Ascending aorta (tissue), 2 donors: ENCODE data around the gene UBE2E2. TPM values are rescaled to one million over a fixed set of nuclear protein-coding genes. Genes with fewer than 3 reads are reported as not detected.

ENCODE experiments used
- DNase-seq, 2 donors: peaks; one replicate each; pipeline ENCODE4 v3.0.0-alpha.2; 2019; ENCODE audit warnings: low spot score in 2 of 2
- H3K27ac ChIP-seq, 2 donors: fragments of 200-600 bp; sonication (generic); one replicate each; pipeline ENCODE4 v1.5.1; 2016 to 2017; ENCODE audit warnings: mild to moderate bottlenecking in 1 of 2
- H3K27me3 ChIP-seq: fragments of 200-600 bp; sonication (generic); one replicate; pipeline ENCODE4 v1.5.1; 2017
- H3K36me3 ChIP-seq, 2 donors: fragments of 200-600 bp; sonication (generic); one replicate each; pipeline ENCODE4 v1.5.1; 2016
- H3K4me1 ChIP-seq, 2 donors: fragments of 200-600 bp; sonication (generic); one replicate each; pipeline ENCODE4 v1.5.1; 2016 to 2017; ENCODE audit warnings: mild to moderate bottlenecking in 1 of 2
- H3K4me3 ChIP-seq, 2 donors: fragments of 200-600 bp; sonication (generic); one replicate each; pipeline ENCODE4 v1.5.1; 2016 to 2017; ENCODE audit warnings: mild to moderate bottlenecking in 1 of 2
- H3K9me3 ChIP-seq, 2 donors: fragments of 200-600 bp; sonication (generic); one replicate each; pipeline ENCODE4 v1.5.1; 2016
- intact Hi-C: fragments of 100-400 bp; cut with DNase I; formaldehyde crosslinking; loops from one replicate; pipeline ENCODE4 v1.15.1; 2023
- total RNA-seq: library from RNA; depleted of rRNA; stranded (reverse); fragments of >200 nt; gene quantifications from one replicate; pipeline ENCODE4 v1.1.0, GENCODE V29; 2016
- TF ChIP-seq, protein P1 (sequence below), 3 experiments: fragments of 200-600 bp in 2 of 3; fragments of 450-650 bp in 1 of 3; sonication (generic) in 2 of 3; IDR thresholded peaks; one replicate each; pipeline ENCODE4 v1.5.1; 2016 to 2019; ENCODE audit warnings: antibody characterized with exemption in 3 of 3, mild to moderate bottlenecking in 1 of 3, moderate library complexity in 1 of 3

UBE2E2 gene
- total RNA-seq, 1 donor from 2014 or later, result 5.3 TPM

GRCh38 chr3:23481011-23481615 is 278.0 kb downstream of the UBE2E2 start:
- Histone ChIP-seq H3K9me3 (peaks cover 0 to 1% of the 10 kb centered on the region in 2 donors), H3K4me1 (no peaks in the 10 kb centered on the region), H3K27ac (no peak overlapping the region), H3K27me3 (no peaks in the 10 kb centered on the region), H3K36me3 (peaks cover 0 to 2% of the 10 kb centered on the region in 2 donors), H3K4me3 (no peak overlapping the region)
- intact Hi-C loops, result no loop called here
- TF ChIP-seq, protein P1, sequence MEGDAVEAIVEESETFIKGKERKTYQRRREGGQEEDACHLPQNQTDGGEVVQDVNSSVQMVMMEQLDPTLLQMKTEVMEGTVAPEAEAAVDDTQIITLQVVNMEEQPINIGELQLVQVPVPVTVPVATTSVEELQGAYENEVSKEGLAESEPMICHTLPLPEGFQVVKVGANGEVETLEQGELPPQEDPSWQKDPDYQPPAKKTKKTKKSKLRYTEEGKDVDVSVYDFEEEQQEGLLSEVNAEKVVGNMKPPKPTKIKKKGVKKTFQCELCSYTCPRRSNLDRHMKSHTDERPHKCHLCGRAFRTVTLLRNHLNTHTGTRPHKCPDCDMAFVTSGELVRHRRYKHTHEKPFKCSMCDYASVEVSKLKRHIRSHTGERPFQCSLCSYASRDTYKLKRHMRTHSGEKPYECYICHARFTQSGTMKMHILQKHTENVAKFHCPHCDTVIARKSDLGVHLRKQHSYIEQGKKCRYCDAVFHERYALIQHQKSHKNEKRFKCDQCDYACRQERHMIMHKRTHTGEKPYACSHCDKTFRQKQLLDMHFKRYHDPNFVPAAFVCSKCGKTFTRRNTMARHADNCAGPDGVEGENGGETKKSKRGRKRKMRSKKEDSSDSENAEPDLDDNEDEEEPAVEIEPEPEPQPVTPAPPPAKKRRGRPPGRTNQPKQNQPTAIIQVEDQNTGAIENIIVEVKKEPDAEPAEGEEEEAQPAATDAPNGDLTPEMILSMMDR (IDR thresholded peaks at IDR 0.05), result no peak
- no peak for DNase-seq

DNA sequence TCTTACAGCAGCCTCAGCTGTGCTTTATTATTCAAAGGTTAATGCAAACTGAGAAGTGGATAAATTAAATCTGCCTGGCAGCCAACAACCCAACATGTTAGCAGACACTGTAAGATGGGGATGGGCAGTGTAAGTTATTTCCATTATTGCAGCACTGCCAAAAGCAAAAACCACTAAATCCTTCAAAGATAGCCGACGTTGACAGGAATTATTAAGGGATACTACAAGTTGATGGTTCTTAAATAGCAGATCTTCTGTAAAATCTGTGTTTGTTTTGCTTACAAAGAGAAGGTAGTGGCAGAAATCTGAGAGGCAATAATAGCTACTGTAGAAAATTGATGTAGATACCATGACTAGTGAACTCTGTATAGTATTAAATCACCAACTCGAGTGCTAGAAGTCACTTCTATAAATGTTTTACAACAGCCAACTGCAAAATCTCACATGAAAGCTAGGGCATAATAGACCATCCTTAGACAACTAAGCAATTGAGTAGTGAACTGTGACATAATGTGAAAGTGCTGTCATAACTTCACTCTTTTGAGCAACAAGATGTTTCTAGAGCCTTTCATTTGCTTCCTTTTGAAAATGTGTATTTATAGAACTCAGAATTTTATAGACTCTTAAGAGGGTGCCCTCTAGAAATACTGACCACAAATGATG is 278.6 kb downstream of the UBE2E2 start:
- Histone ChIP-seq H3K9me3 (peaks cover 0 to 5% of the 10 kb centered on the region in 2 donors), H3K4me1 (no peaks in the 10 kb centered on the region), H3K4me3 (no peak overlapping the region), H3K27ac (no peak overlapping the region), H3K27me3 (no peaks in the 10 kb centered on the region), H3K36me3 (peaks cover 0 to 2% of the 10 kb centered on the region in 2 donors)
- DNase-seq, result no peak
- TF ChIP-seq, protein P1 (IDR thresholded peaks at IDR 0.05), result no peak
- intact Hi-C loops, result no loop called here

DNA sequence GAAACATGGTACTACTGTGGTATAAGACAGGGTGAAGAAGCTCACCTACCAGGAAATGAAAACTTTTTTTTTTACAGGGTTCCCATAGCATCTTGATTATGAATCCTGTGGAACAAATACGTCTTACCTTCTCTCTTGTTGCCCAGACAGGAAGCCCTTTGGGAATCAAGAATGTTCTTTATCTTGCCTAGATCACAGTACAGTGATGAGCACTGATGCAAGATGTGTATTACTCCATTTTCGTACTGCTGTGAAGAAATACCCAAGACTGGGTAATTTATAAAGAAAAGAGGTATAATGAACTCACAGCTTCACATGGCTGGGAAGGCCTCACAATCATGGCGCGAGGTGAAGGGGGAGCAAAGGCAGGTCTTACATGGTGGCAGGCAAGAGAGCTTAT is 281.3 kb downstream of the UBE2E2 start:
- H3K9me3 ChIP-seq, result peaks cover 0 to 5% of the 10 kb centered on the region in 2 donors
- H3K4me3 ChIP-seq, result no peak overlapping the region
- H3K36me3 ChIP-seq, result no peaks in the 10 kb centered on the region
- no peak overlapping the region for H3K27ac ChIP-seq
- TF ChIP-seq, protein P1 (IDR thresholded peaks at IDR 0.05), result no peak
- no peaks in the 10 kb centered on the region for H3K27me3 ChIP-seq
- DNase-seq, result no peak
- intact Hi-C loops, result no loop called here
- no peaks in the 10 kb centered on the region for H3K4me1 ChIP-seq

GRCh38 chr3:23485922-23486321 is 282.8 kb downstream of the UBE2E2 start:
- Histone ChIP-seq H3K27ac (no peak overlapping the region), H3K9me3 (peaks cover 0 to 5% of the 10 kb centered on the region in 2 donors), H3K27me3 (no peaks in the 10 kb centered on the region), H3K4me3 (no peak overlapping the region), H3K36me3 (no peaks in the 10 kb centered on the region), H3K4me1 (no peaks in the 10 kb centered on the region)
- TF ChIP-seq, protein P1 (IDR thresholded peaks at IDR 0.05), result no peak
- no peak for DNase-seq
- intact Hi-C loops, result no loop called here

- intact Hi-C loops, result no loop called here
- no peak for DNase-seq
- no peaks in the 10 kb centered on the region for H3K27me3 ChIP-seq
Observed at GRCh38 chr3:23487015-23487414, 283.9 kb downstream of the UBE2E2 start.

More at GRCh38 chr3:23487015-23487414, 283.9 kb downstream of the UBE2E2 start:
- H3K9me3 ChIP-seq, result peaks cover 0 to 5% of the 10 kb centered on the region in 2 donors
- no peaks in the 10 kb centered on the region for H3K36me3 ChIP-seq
- TF ChIP-seq, protein P1 (IDR thresholded peaks at IDR 0.05), result no peak
- H3K4me1 ChIP-seq, result no peaks in the 10 kb centered on the region
- no peak overlapping the region for H3K27ac ChIP-seq
- no peak overlapping the region for H3K4me3 ChIP-seq
